ENCODE results near the gene SIK3.

- no peak for TF ChIP-seq POLR2A (IDR thresholded peaks at IDR 0.05)
- TF ChIP-seq CTCF (IDR thresholded peaks at IDR 0.05), result no peak
These were observed 88.2 kb downstream of the SIK3 start for GRCh38 chr11:117009905-117010605.
